PC-3 (cell line): Measurements from ENCODE around the gene SHROOM3. TPM values are rescaled to one million over a fixed set of nuclear protein-coding genes. Genes with fewer than 3 reads are reported as not detected.
A peak's percentile ranks its signal among the peaks of the same experiment; 100 is the strongest.

Source experiments
- ATAC-seq: fragments of 200-7000 bp; cut with Tn5 transposase; 2 replicates; pipeline ENCODE4 v1.9.1; 2020; ENCODE audit warnings: mild to moderate bottlenecking, moderate library complexity
- BruUV-seq: library from RNA; stranded (reverse); fragments of 400-500 nt; replicated peaks from 2 replicates; lab custom pipeline; 2021; lab: Mats Ljungman, UMichigan
- CTCF ChIA-PET: fragments of 300-600 bp; sonication (Branson Sonifier 250); formaldehyde crosslinking; loops from one replicate; lab custom pipeline; 2022; ENCODE audit warnings: antibody characterized with exemption; lab: Charles Lee
- POLR2A ChIA-PET: fragments of 300-600 bp; sonication (Branson Sonifier 250); formaldehyde crosslinking; loops from one replicate; lab custom pipeline; 2022; ENCODE audit warnings: antibody characterized with exemption; ENCODE audit not compliant: unreplicated experiment; lab: Charles Lee
- DNase-seq: peaks from one replicate; pipeline ENCODE4 v3.0.0-alpha.2; 2015
- H2AFZ ChIP-seq: fragments of 300-600 bp; sonication (generic); 2 replicates; pipeline ENCODE4 v1.6.0; 2016; ENCODE audit warnings: antibody characterized with exemption, low read length
- H3F3A ChIP-seq: fragments of 300-600 bp; sonication (generic); one replicate; pipeline ENCODE4 v1.6.0; 2017; ENCODE audit warnings: antibody characterized with exemption, low read length, control low read depth, mild to moderate bottlenecking; ENCODE audit not compliant: unreplicated experiment
- H3K27ac ChIP-seq: fragments of 300-600 bp; sonication (generic); 2 replicates; pipeline ENCODE4 v1.5.1; 2016; ENCODE audit warnings: mild to moderate bottlenecking, low read length
- H3K27me3 ChIP-seq: fragments of 300-600 bp; sonication (generic); 2 replicates; pipeline ENCODE4 v1.6.1; 2016; ENCODE audit warnings: low read length, mixed read lengths
- H3K36me3 ChIP-seq: fragments of 300-600 bp; sonication (generic); 2 replicates; pipeline ENCODE4 v1.6.1; 2016; ENCODE audit warnings: low read depth, mixed run types, low read length, mixed read lengths
- H3K4me1 ChIP-seq: fragments of 300-600 bp; sonication (generic); 2 replicates; pipeline ENCODE4 v1.5.1; 2016; ENCODE audit warnings: low read length; ENCODE audit not compliant: insufficient read depth
- H3K4me2 ChIP-seq: fragments of 300-600 bp; sonication (generic); 2 replicates; pipeline ENCODE4 v1.6.0; 2016; ENCODE audit warnings: low read length
- H3K4me3 ChIP-seq: fragments of 300-600 bp; sonication (generic); 2 replicates; pipeline ENCODE4 v1.5.1; 2016; ENCODE audit warnings: mild to moderate bottlenecking, low read length, mixed read lengths
- H3K79me2 ChIP-seq: fragments of 300-600 bp; sonication (generic); 2 replicates; pipeline ENCODE4 v1.6.1; 2017; ENCODE audit warnings: low read length, mixed read lengths
- H3K9ac ChIP-seq: fragments of 300-600 bp; sonication (generic); 2 replicates; pipeline ENCODE4 v1.6.0; 2016; ENCODE audit warnings: mild to moderate bottlenecking, low read length
- H3K9me2 ChIP-seq: fragments of 300-600 bp; sonication (generic); replicated peaks from 2 replicates; pipeline ENCODE4 v1.6.1; 2016; ENCODE audit warnings: mixed run types, low read length, mixed read lengths
- H3K9me3 ChIP-seq: fragments of 300-600 bp; sonication (generic); 2 replicates; pipeline ENCODE4 v1.6.1; 2016; ENCODE audit warnings: low read length, mixed read lengths
- H4K20me1 ChIP-seq: fragments of 300-600 bp; sonication (generic); 2 replicates; pipeline ENCODE4 v1.6.1; 2016; ENCODE audit warnings: low read length, mixed read lengths
- EZH2 ChIP-seq: fragments of 300-600 bp; sonication (generic); IDR thresholded peaks from one replicate; pipeline ENCODE4 v1.6.1; 2017; ENCODE audit warnings: antibody characterized with exemption, mild to moderate bottlenecking, low read length; ENCODE audit not compliant: unreplicated experiment
- EZH2phosphoT487 ChIP-seq: fragments of 300-600 bp; sonication (generic); IDR thresholded peaks from 2 replicates; pipeline ENCODE4 v1.6.1; 2018; ENCODE audit warnings: mild to moderate bottlenecking, antibody characterized with exemption, low read length, borderline replicate concordance
- intact Hi-C: fragments of 100-400 bp; cut with micrococcal nuclease; formaldehyde crosslinking; loops from 2 replicates; pipeline ENCODE4 v1.9.0; 2023
- total RNA-seq: library from RNA; depleted of rRNA; stranded (reverse); fragments of >200 nt; gene quantifications from 2 replicates; pipeline ENCODE4 v1.2.3, GENCODE V29; 2014
- TF ChIP-seq, protein P1 (sequence below): fragments of 300-600 bp; sonication (generic); conservative IDR thresholded peaks from 2 replicates; pipeline ENCODE4 v1.5.1; 2017; ENCODE audit warnings: antibody characterized with exemption, low read depth, mild to moderate bottlenecking, low read length

The SHROOM3 gene
- total RNA-seq, 1 experiment from 2014 or later, result 27.8 TPM

DNA sequence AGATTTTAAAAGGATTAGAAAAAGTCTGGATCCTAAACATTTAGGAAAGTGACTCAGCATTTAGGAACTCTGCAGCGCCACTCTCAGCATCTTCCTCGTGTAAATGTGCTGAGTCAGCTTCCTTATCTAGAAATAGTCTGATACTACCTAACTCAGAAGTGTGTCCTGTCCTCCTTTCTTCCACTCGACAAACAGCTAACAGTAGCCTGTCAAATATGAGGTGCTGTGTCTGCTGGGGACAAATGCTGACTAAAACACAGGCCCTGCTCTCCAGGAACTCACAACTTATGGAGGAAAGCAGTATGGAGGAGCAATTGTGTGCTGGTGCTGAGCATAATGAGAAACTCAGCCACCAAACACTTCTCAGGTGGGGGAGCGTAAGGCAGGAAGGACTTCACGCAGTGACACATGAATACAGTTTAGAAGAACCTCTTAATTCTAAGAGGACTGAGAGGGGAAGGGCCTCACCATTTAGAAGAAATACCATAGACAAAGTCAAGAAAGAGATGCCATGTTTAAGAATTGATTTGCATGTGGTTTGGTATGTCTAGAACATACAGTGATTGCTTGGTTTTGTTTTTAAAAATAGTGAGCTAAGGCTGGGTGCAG is 337.6 kb downstream of the SHROOM3 start:
- intact Hi-C loops, result no loop called here
- Histone ChIP-seq H3K4me1 (peaks cover 7% of the 10 kb centered on the region), H3F3A (no peaks in the 10 kb centered on the region), H4K20me1 (no peaks in the 10 kb centered on the region), H3K4me3 (no peak overlapping the region), H3K9me3 (no peaks in the 10 kb centered on the region), H3K27ac (no peak overlapping the region), H3K27me3 (no peaks in the 10 kb centered on the region), H3K9ac (no peak overlapping the region), H3K79me2 (no peaks in the 10 kb centered on the region), H3K4me2 (no peak overlapping the region), H3K9me2 (no peaks in the 10 kb centered on the region), H3K36me3 (peaks cover 8% of the 10 kb centered on the region; the same call in 1 of the 2 replicates), H2AFZ (no peak overlapping the region)
- POLR2A ChIA-PET, result no interaction called here
- DNase-seq, result peak; percentile 63
- TF ChIP-seq, protein P1, sequence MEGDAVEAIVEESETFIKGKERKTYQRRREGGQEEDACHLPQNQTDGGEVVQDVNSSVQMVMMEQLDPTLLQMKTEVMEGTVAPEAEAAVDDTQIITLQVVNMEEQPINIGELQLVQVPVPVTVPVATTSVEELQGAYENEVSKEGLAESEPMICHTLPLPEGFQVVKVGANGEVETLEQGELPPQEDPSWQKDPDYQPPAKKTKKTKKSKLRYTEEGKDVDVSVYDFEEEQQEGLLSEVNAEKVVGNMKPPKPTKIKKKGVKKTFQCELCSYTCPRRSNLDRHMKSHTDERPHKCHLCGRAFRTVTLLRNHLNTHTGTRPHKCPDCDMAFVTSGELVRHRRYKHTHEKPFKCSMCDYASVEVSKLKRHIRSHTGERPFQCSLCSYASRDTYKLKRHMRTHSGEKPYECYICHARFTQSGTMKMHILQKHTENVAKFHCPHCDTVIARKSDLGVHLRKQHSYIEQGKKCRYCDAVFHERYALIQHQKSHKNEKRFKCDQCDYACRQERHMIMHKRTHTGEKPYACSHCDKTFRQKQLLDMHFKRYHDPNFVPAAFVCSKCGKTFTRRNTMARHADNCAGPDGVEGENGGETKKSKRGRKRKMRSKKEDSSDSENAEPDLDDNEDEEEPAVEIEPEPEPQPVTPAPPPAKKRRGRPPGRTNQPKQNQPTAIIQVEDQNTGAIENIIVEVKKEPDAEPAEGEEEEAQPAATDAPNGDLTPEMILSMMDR, result no peak
- TF ChIP-seq EZH2phosphoT487 (no peak), EZH2 (no peak)
- BruUV-seq, result no TSS peak
- ATAC-seq, result peak; percentile 42; the same call in 1 of the 2 replicates
- CTCF ChIA-PET, result no interaction called here

GRCh38 chr4:76773766-76774165 is 338.7 kb downstream of the SHROOM3 start:
- POLR2A ChIA-PET, result no interaction called here
- Histone ChIP-seq H3K36me3 (peaks cover 11% of the 10 kb centered on the region; the same call in 1 of the 2 replicates), H3K79me2 (no peaks in the 10 kb centered on the region), H3K27me3 (no peaks in the 10 kb centered on the region), H3K27ac (no peak overlapping the region), H3K9ac (no peak overlapping the region), H2AFZ (no peak overlapping the region), H4K20me1 (no peaks in the 10 kb centered on the region), H3F3A (no peaks in the 10 kb centered on the region), H3K4me2 (no peak overlapping the region), H3K4me1 (peaks cover 7% of the 10 kb centered on the region), H3K4me3 (no peak overlapping the region), H3K9me2 (no peaks in the 10 kb centered on the region), H3K9me3 (no peaks in the 10 kb centered on the region)
- BruUV-seq, result no TSS peak
- DNase-seq (no peak), ATAC-seq (no peak)
- intact Hi-C loops, result no loop called here
- CTCF ChIA-PET, result no interaction called here
- TF ChIP-seq EZH2 (no peak), EZH2phosphoT487 (no peak)
- TF ChIP-seq, protein P1, result no peak

DNA sequence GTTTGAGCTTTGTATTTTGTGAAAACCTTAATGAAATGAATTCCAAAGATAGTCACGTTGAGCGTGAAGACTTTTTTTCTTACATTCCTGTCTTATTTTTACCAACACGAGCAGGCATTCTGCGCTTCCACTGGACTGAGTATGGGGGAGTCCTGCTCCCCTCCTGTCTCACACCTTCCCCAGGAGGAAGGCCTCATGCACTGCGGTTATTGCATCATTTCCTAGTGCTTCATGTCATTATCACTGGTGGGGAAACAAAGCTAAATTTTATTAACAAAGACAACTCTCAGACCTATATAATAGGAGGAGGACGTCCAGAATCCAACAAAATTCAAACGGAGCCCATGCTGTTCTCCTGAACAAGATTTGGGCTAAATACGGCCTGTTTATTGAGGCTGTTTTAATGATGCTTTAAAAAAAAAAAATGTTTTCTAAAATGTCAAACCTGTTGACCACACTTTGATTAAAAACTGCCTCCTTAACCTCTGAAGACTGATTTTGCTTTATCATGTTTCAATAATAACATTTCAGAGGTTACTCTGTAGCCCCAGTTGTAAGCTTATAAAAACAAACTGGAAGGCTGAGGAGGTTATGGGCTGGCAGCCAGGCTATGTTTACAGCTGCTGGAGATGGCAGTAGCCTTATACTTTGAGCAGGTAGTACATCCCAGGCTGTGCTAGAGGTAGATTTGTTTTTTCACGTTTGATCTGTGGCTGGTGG is 344.9 kb downstream of the SHROOM3 start:
- TF ChIP-seq, protein P1, result no peak
- TF ChIP-seq EZH2phosphoT487, result no peak
- TF ChIP-seq EZH2, result no peak
- H2AFZ ChIP-seq, result no peak overlapping the region
- ChIA-PET POLR2A (no interaction called here), CTCF (no interaction called here)
- no peak for DNase-seq
- no peak overlapping the region for H3K4me3 ChIP-seq
- no peaks in the 10 kb centered on the region for H3K27me3 ChIP-seq
- H3K9ac ChIP-seq, result no peak overlapping the region
- intact Hi-C loops, result loop anchor here (10.0 kb wide), 1 partner anchor 165 kb away; the partner anchor contains the start of gene SEPTIN11
- no peaks in the 10 kb centered on the region for H3K9me2 ChIP-seq
- no peak overlapping the region for H3K27ac ChIP-seq
- H3K36me3 ChIP-seq, result 0 out of 2 replicates have a peak, but pooled peaks cover 19% of the 10 kb centered on the region
- H4K20me1 ChIP-seq, result no peaks in the 10 kb centered on the region
- H3K79me2 ChIP-seq, result no peaks in the 10 kb centered on the region
- no peak for ATAC-seq
- H3K9me3 ChIP-seq, result no peaks in the 10 kb centered on the region
- H3K4me2 ChIP-seq, result no peak overlapping the region
- H3K4me1 ChIP-seq, result peaks cover 31% of the 10 kb centered on the region
- no TSS peak for BruUV-seq
- H3F3A ChIP-seq, result no peaks in the 10 kb centered on the region
